HCT116 (cell line): ENCODE results near the gene FOXP2. TPM values are rescaled to one million over a fixed set of nuclear protein-coding genes. Genes with fewer than 3 reads are reported as not detected.

Experiments
- ATAC-seq: fragments of 200-7000 bp; cut with Tn5 transposase; 2 replicates; pipeline ENCODE4 v1.9.1; 2020; ENCODE audit warnings: mild to moderate bottlenecking, moderate library complexity
- BruUV-seq: library from RNA; stranded (reverse); fragments of 400-500 nt; replicated peaks from 2 replicates; lab custom pipeline; 2021; lab: Mats Ljungman, UMichigan
- CTCF ChIA-PET: fragments of 300-600 bp; sonication (Branson Sonifier 250); formaldehyde crosslinking; loops from one replicate; lab custom pipeline; 2021; ENCODE audit warnings: antibody characterized with exemption; lab: Charles Lee
- POLR2A ChIA-PET: fragments of 300-600, 350-600 bp; sonication (Branson Sonifier 250); formaldehyde crosslinking; loops from one replicate; lab custom pipeline; 2021; ENCODE audit warnings: antibody characterized with exemption; lab: Charles Lee
- RAD21 ChIA-PET, 2 experiments: fragments of 300-600 bp; sonication (Branson Sonifier 250); formaldehyde crosslinking; loops; one replicate each; lab custom pipeline; 2023; ENCODE audit warnings: low total read pairs in 2 of 2; ENCODE audit not compliant: uncharacterized antibody in 2 of 2, unreplicated experiment in 2 of 2, low non-redundant PET in 1 of 2; lab: Charles Lee
- DNase-seq: peaks from one replicate; pipeline ENCODE4 v3.0.0-alpha.2; 2010; ENCODE audit warnings: low read depth, low spot score
- H2AFZ ChIP-seq: fragments of 200-600 bp; shearing (Covaris generic), sonication (generic); 2 replicates; pipeline ENCODE4 v1.6.1; 2017; ENCODE audit warnings: low read depth, mixed run types, mixed read lengths, antibody characterized with exemption, low read length; ENCODE audit not compliant: poor library complexity, severe bottlenecking
- H3K27ac ChIP-seq: 2 replicates; pipeline ENCODE4 v1.5.1; 2012; ENCODE audit warnings: low read depth, low read length
- H3K27me3 ChIP-seq: fragments of 200-600 bp; sonication (generic); 2 replicates; pipeline ENCODE4 v1.6.1; 2016; ENCODE audit warnings: mixed run types, low read length, mixed read lengths; ENCODE audit not compliant: insufficient read depth
- H3K36me3 ChIP-seq, 2 experiments: fragments of 200-500 bp in 1 of 2; fragments of 200-600 bp in 1 of 2; sonication (Bioruptor generic) in 1 of 2; sonication (generic) in 1 of 2; 2 replicates each; pipeline versions ENCODE4 v1.5.1 to v1.6.1; 2014 to 2016; ENCODE audit warnings: low read length in 2 of 2, inconsistent platforms in 1 of 2, mixed read lengths in 1 of 2, mixed run types in 1 of 2; ENCODE audit not compliant: insufficient read depth in 2 of 2, control insufficient read depth in 1 of 2
- H3K4me1 ChIP-seq, 2 experiments: fragments of 200-600 bp in 1 of 2; sonication (generic) in 1 of 2; 2 replicates each; pipeline versions ENCODE4 v1.5.1 to v1.6.1; 2012 to 2017; ENCODE audit warnings: low read length in 2 of 2, inconsistent platforms in 1 of 2, mild to moderate bottlenecking in 1 of 2, mixed read lengths in 1 of 2, mixed run types in 1 of 2, moderate library complexity in 1 of 2; ENCODE audit not compliant: insufficient read depth in 2 of 2, control insufficient read depth in 1 of 2
- H3K4me2 ChIP-seq: fragments of 200-600 bp; sonication (generic); 2 replicates; pipeline ENCODE4 v1.6.1; 2017; ENCODE audit warnings: mixed run types, low read length, mixed read lengths
- H3K4me3 ChIP-seq, 2 experiments: fragments of 200-600 bp in 1 of 2; sonication (generic) in 1 of 2; replicated peaks in 1 of 2; 2 replicates each; pipeline ENCODE4 v1.5.1; 2011 to 2016; ENCODE audit warnings: low read length in 2 of 2, control low read depth in 1 of 2, low read depth in 1 of 2, mild to moderate bottlenecking in 1 of 2, mixed read lengths in 1 of 2, mixed run types in 1 of 2
- H3K79me2 ChIP-seq: fragments of 200-600 bp; sonication (generic); 2 replicates; pipeline ENCODE4 v1.6.1; 2017; ENCODE audit warnings: mild to moderate bottlenecking, mixed run types, low read length, moderate library complexity, mixed read lengths; ENCODE audit not compliant: insufficient read depth
- H3K9ac ChIP-seq: fragments of 200-600 bp; sonication (generic); 2 replicates; pipeline ENCODE4 v1.6.1; 2016; ENCODE audit warnings: low read length, mixed read lengths
- H3K9me2 ChIP-seq: fragments of 200-600 bp; sonication (generic), shearing (Covaris generic); 2 replicates; pipeline ENCODE4 v1.6.1; 2017; ENCODE audit warnings: mixed run types, mild to moderate bottlenecking, moderate library complexity; ENCODE audit not compliant: insufficient read depth
- H3K9me3 ChIP-seq, 2 experiments: fragments of 200-500 bp in 1 of 2; fragments of 200-600 bp in 1 of 2; sonication (Bioruptor generic) in 1 of 2; sonication (generic) in 1 of 2; 2 replicates each; pipeline ENCODE4 v1.6.1; 2014 to 2017; ENCODE audit warnings: low read length in 2 of 2, mixed read lengths in 2 of 2, inconsistent platforms in 1 of 2, low read depth in 1 of 2, mild to moderate bottlenecking in 1 of 2, mixed run types in 1 of 2, moderate library complexity in 1 of 2; ENCODE audit not compliant: control insufficient read depth in 1 of 2, insufficient read depth in 1 of 2
- H4K20me1 ChIP-seq: fragments of 200-600 bp; sonication (generic), shearing (Covaris generic); 2 replicates; pipeline ENCODE4 v1.6.1; 2017; ENCODE audit warnings: mixed run types, mild to moderate bottlenecking, moderate library complexity; ENCODE audit not compliant: insufficient read depth
- CEBPB ChIP-seq: IDR thresholded peaks from 2 replicates; pipeline ENCODE4 v1.6.1; 2012; ENCODE audit warnings: low read depth
- CTCF ChIP-seq, 3 experiments: fragments of 200-600 bp in 1 of 3; sonication (generic) in 1 of 3; IDR thresholded peaks in 2 of 3; conservative IDR thresholded peaks in 1 of 3; 2 replicates each; pipeline ENCODE4 v1.5.1; 2012 to 2017; ENCODE audit warnings: low read depth in 2 of 3, low read length in 2 of 3, antibody characterized with exemption in 1 of 3, borderline replicate concordance in 1 of 3, control low read depth in 1 of 3, mild to moderate bottlenecking in 1 of 3, mixed read lengths in 1 of 3, mixed run types in 1 of 3, moderate library complexity in 1 of 3; ENCODE audit not compliant: insufficient read depth in 1 of 3
- EGR1 ChIP-seq: IDR thresholded peaks from 2 replicates; pipeline ENCODE4 v1.6.1; 2012; ENCODE audit warnings: low read depth
- ELF1 ChIP-seq: IDR thresholded peaks from 2 replicates; pipeline ENCODE4 v1.6.1; 2012; ENCODE audit warnings: low read depth, borderline replicate concordance
- EZH2 ChIP-seq: fragments of 200-600 bp; sonication (generic); IDR thresholded peaks from 2 replicates; pipeline ENCODE4 v1.6.1; 2017; ENCODE audit warnings: antibody characterized with exemption, mixed run types
- FOSL1 ChIP-seq: IDR thresholded peaks from 2 replicates; pipeline ENCODE4 v1.6.1; 2012; ENCODE audit warnings: low read depth
- JUND ChIP-seq: IDR thresholded peaks from 2 replicates; pipeline ENCODE4 v1.6.1; 2012
- MAX ChIP-seq: IDR thresholded peaks from 2 replicates; pipeline ENCODE4 v1.6.1; 2012
- POLR2A ChIP-seq: IDR thresholded peaks from 2 replicates; pipeline ENCODE4 v1.7.0; 2011; ENCODE audit warnings: borderline replicate concordance; ENCODE audit not compliant: insufficient read depth, insufficient read length; ENCODE audit errors: extremely low read depth
- POLR2AphosphoS5 ChIP-seq: IDR thresholded peaks from 2 replicates; pipeline ENCODE4 v1.6.1; 2011; ENCODE audit warnings: mild to moderate bottlenecking, low read depth, low read length, moderate library complexity
- RAD21 ChIP-seq: IDR thresholded peaks from 2 replicates; pipeline ENCODE4 v1.6.1; 2012; ENCODE audit warnings: low read depth, mild to moderate bottlenecking
- SIN3A ChIP-seq: IDR thresholded peaks from 2 replicates; pipeline ENCODE4 v1.6.1; 2012; ENCODE audit warnings: low read depth
- SP1 ChIP-seq: IDR thresholded peaks from 2 replicates; pipeline ENCODE4 v1.6.1; 2012; ENCODE audit warnings: low read depth
- ZFX ChIP-seq: fragments of 450-650 bp; IDR thresholded peaks from 2 replicates; pipeline ENCODE4 v1.6.1; 2017
- intact Hi-C: fragments of 100-400 bp; cut with micrococcal nuclease; formaldehyde crosslinking; loops from 2 replicates; pipeline ENCODE4 v1.10.0; 2022
- total RNA-seq: library from RNA; stranded (reverse); gene quantifications from one replicate; pipeline ENCODE4 v1.2.1, GENCODE V29; 2021; ENCODE audit not compliant: unreplicated experiment

FOXP2 gene
- total RNA-seq, 1 experiment from 2014 or later: 2.5 TPM

DNA sequence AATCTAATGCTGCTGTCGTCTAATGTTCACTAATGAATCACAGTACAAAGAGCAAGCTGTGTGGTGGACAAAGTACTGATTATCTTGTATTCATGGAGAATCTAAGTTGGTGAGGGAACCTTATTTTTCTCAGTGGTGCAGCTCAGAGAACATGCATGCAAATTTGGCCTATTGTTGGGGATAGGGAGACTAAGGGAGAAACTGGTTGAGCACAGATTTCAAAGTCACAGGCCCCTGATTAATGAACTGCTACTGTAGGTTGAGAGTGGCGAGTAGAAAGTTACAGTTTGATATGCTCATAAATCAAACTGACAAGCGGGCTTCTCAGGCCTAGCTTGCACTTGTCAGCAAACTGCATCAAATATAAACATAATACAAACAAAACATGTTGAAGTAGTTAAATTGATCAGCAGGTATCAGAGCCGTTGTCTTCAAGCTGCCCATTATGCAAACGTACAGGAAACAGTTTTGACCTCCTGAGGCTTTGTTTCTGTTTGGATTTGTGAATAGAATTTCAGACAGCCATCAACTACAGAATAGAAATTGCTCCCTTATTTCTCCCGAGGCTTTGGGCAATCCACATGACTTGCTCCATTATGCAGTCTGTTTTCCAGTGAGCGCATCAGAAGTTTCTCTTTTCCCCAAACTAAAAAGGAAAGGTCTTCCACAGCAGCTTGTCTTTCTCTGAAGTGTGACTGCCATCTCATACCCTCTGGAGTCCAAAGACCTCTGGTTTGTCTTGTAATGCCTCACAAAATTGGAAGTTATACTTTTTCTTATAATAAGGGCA, 215.8 kb downstream of the FOXP2 start:
- Histone ChIP-seq H3K9me3 (no peaks in the 10 kb centered on the region), H3K9ac (no peak overlapping the region), H3K27me3 (no peaks in the 10 kb centered on the region), H3K36me3 (no peaks in the 10 kb centered on the region), H3K27ac (no peak overlapping the region), H3K4me3 (no peak overlapping the region), H3K4me2 (no peak overlapping the region), H3K9me2 (no peaks in the 10 kb centered on the region), H4K20me1 (no peaks in the 10 kb centered on the region), H3K4me1 (no peaks in the 10 kb centered on the region), H2AFZ (no peak overlapping the region), H3K79me2 (no peaks in the 10 kb centered on the region)
- DNase-seq: no peak
- CTCF ChIA-PET: no interaction called here
- BruUV-seq: no TSS peak
- TF ChIP-seq CTCF (IDR thresholded peaks at IDR 0.05 in 2 of 3, conservative IDR thresholded peaks at IDR 0.05 in 1 of 3; ENCODE audit: borderline replicate concordance in 1 of 3, insufficient read depth in 1 of 3, low read depth in 2 of 3, low read length in 2 of 3) (no peak), RAD21 (no peak), POLR2A (no peak), JUND (no peak), FOSL1 (no peak), EGR1 (no peak), POLR2AphosphoS5 (no peak), ZFX (no peak)
- POLR2A ChIA-PET: no interaction called here
- no peak for ATAC-seq
- RAD21 ChIA-PET: no interaction called here
- intact Hi-C loops: no loop called here

DNA sequence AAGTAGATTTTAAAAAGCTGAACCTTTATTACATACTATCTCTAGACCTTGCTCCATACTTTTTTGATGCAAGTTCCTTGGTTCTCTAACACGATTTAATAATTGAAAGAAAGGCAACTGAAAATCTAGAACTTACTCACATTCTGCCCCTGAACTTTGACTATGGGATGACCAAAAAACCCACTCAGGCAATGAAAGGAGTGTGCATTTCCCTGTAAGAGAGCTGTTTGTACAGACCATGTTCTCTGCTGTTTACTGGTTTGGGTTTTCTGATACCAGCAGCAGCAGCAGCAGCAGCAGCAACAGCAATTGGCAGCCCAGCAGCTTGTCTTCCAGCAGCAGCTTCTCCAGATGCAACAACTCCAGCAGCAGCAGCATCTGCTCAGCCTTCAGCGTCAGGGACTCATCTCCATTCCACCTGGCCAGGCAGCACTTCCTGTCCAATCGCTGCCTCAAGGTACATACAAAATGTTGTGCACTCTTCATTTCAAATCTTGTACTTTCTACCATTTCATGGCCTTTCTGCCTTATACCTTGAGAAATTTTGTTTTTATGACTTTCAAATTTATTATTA, 216.7 kb downstream of the FOXP2 start:
- Histone ChIP-seq H3K4me1 (no peaks in the 10 kb centered on the region), H3K4me3 (no peak overlapping the region), H3K27me3 (no peaks in the 10 kb centered on the region), H3K4me2 (no peak overlapping the region), H3K27ac (no peak overlapping the region), H2AFZ (no peak overlapping the region), H3K9me3 (no peaks in the 10 kb centered on the region), H3K36me3 (no peaks in the 10 kb centered on the region), H3K79me2 (no peaks in the 10 kb centered on the region), H3K9ac (no peak overlapping the region), H3K9me2 (no peaks in the 10 kb centered on the region), H4K20me1 (no peaks in the 10 kb centered on the region)
- intact Hi-C loops: no loop called here
- DNase-seq (no peak), ATAC-seq (no peak)
- no TSS peak for BruUV-seq
- ChIA-PET POLR2A (no interaction called here), RAD21 (no interaction called here), CTCF (no interaction called here)
- TF ChIP-seq CEBPB: no peak
- no peak for TF ChIP-seq RAD21
- no peak for TF ChIP-seq ELF1
- TF ChIP-seq JUND: no peak
- TF ChIP-seq SP1: no peak
- no peak for TF ChIP-seq CTCF (IDR thresholded peaks at IDR 0.05 in 2 of 3, conservative IDR thresholded peaks at IDR 0.05 in 1 of 3; ENCODE audit: borderline replicate concordance in 1 of 3, insufficient read depth in 1 of 3, low read depth in 2 of 3, low read length in 2 of 3)
- no peak for TF ChIP-seq SIN3A
- no peak for TF ChIP-seq MAX
- no peak for TF ChIP-seq FOSL1
- no peak for TF ChIP-seq EZH2
